ENCODE data around the gene YIF1A. TPM values are rescaled to one million over a fixed set of nuclear protein-coding genes. Genes with fewer than 3 reads are reported as not detected.
"Not testable (repeated sequence)": the region's sequence is repeated elsewhere in the genome, so short reads cannot be mapped to it uniquely, and the experiment has no call there.

The YIF1A gene
- total RNA-seq, 1 experiment from 2014 or later: 119 TPM

DNA sequence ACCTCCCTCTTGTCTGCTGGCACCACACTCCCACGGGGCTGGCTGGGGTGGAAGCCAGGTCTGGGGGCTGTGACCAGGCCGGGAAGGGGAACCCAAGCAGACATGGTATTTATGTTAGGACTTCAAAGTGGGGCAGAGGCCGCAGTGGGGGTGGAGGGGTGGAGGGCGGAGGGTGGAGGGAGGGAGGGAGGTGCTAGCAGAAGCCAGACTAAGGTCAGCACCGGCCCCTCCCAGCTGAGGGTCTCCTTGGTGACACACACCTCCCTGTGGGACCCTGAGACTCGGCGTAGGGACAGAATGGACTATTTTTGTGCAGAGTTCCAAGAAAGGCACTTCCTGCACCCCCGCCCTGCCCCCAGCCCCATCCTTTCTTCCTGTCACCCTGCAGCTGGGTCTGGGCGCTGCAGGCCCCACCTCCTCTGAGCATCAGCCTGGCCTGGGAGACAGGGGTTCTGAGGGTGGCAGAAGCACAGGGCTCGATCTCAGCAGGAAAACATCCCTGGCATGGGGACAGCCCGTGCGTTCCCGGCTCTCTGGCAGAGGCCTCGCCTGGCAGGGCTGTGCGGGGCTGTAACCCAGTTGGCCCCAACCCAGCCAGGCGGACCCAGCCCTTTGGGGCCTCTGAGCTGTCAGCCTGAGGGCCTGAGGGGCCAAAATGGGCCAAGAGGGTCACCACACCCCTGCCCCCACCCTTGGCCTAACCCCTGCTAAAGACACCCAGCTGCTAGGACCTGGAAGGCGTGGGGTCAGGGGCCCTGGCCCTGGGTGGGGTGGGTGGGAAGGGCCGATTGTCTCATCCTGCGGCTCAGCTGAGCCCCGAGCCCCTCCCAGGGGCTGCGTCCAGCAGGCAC lies 37.5 kb upstream of the YIF1A start:
- peak; percentile 58 for DNase-seq (ENCODE audit: low read depth)

DNA sequence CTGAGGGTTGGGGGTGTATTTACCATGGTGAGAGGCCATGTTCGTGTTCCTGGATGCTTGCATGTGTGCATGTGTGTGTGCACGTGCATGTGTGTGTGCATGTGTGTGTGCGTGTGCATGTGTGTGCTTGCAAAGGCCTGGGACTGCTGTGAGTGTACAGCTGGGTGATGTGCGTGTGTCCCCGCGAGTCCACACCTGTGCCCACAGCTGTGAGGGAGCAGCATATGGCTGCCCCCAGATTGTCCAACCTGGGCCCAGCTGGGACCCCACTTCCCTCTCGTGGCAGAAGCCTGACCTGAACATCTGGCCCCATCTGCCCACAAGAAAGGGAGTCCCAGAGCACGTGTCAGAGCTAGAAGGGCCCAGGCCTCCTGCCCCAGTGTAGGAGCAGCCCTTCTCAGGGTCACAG lies 36.3 kb upstream of the YIF1A start:
- peak; percentile 32 for DNase-seq (ENCODE audit: low read depth)

DNA sequence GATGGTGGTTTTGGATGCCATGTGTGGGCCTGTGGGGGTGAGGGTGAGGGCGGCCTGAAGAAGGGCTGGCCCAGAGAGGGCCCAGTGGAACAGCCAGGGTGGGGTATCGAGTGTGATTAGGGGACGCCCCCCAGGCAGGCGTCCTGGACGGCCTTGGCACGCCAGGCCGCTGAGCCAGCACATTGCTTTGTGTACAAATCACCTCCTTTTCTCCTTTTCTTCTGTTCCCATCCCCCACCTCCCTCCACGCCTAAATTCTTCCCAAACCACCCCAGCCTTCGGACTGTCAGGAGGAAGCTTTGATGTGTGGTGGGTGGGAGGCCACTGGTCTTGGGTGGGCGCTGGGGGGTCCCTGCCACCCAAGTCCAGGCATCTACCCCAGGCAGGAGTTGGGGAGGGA lies 35.7 kb upstream of the YIF1A start:
- DNase-seq (ENCODE audit: low read depth): peak; percentile 67

DNA sequence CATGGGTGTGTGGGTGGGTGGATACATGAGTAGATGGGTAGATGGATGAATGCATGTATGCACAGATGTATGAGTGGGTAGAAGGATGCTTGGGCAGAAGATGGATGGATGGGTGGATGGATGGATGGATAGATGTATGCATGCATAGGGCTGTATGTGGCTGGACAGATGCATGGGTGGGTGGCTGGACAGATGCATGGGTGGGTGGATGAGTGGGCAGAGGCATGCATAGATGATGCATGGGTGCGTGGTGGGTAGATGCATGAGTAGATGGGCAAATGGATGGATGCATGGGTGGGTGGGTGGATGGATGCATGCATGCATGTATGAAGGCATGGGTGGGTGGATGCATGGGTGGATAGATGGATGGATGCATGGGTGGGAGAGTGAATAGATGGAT lies 34.7 kb upstream of the YIF1A start:
- no peak for DNase-seq (ENCODE audit: low read depth)

DNA sequence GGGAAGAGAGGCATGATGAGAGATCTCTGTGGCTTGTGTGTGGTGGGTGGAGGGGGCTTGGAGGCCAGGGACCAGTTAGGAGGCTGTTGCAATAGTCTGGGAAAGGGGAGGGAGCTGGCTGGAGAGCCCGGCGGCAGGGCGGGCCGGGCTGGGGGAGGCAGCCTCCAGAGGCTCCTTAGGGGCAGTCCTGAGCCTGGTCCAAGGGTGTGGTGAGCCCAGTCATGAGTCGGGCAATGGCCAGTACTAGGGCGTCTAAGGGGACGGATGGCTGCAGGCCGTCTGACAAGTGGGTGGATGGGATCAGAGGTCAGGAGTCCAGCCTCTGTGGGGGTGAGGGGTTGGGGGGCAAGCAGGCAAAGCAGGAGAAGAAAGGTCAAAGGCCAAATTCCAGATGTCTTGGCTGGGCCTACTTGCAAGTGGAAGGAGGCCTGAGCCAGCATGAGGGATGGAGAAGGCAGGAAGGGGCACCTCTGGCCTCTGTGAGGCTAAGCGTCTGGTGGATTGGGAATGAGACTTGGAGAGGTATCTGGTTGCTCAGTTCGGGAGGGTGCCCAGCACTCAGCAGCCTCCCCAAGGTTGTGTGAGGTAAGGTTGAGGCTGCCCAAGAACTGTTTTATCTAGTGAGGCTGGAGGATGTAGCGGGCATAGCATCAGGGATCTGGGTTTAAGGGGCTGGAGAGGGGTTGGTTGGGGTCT lies 33.9 kb upstream of the YIF1A start:
- DNase-seq (ENCODE audit: low read depth): no peak

DNA sequence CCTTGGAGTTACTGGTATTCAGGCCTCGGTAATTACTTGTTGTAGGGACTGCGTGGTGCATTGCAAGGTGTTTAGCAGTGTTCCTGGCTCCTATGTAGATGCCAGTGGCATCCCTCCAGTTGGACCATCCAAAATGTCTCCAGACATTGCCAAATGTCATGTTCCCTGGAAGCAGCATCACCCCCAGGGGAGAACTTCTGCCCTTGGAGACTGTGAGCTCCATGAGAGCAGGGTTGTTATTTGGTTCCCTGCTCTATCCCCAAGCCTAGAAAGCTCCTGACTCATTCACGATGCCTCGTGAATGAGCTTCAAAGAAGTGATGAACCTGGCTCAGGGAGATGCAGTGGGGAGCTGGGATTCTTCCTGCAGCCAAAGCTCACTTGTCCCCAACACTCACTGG lies 32.7 kb upstream of the YIF1A start:
- DNase-seq (ENCODE audit: low read depth): no peak

DNA sequence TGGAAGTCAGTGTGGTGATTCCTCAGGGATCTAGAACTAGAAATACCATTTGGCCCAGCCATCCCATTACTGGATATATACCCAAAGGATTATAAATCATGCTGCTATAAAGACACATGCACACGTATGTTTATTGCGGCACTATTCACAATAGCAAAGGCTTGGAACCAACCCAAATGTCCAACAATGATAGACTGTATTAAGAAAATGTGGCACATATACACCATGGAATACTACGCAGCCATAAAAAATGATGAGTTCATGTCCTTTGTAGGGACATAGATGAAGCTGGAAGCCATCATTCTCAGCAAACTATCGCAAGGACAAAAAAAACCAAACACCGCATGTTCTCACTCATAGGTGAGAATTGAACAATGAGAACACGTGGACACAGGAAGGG lies 31.8 kb upstream of the YIF1A start:
- DNase-seq (ENCODE audit: low read depth): not testable (repeated sequence)

DNA sequence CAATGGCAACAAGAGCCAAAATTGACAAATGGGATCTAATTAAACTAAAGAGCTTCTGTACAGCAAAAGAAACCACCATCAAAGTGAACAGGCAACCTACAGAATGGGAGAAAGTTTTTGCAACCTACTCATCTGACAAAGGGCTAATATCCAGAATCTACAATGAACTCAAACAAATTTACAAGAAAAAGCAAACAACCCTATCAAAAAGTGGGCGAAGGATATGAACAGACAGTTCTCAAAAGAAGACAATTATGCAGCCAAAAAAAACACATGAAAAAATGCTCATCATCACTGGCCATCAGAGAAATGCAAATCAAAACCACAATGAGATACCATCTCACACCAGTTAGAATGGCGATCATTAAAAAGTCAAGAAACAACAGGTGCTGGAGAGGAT lies 31.3 kb upstream of the YIF1A start:
- not testable (repeated sequence) for DNase-seq (ENCODE audit: low read depth)

DNA sequence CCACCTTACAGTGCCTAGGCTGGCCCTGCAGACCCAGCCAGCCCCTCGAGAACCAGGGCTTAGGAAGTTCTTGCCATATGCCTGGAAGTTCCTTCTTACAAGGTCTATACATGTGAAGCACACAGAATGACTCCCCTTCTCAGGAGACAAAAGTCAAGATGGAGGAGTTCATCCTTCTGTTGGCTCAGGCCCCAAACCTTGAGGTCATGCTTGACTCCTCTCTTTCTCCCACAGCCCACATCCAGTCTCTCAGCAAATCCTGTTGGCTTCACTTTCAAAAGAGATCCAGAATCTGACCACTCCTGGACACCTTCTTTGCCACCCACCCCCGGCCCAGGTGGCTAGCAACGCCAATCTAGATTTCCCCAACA lies 29.6 kb upstream of the YIF1A start:
- DNase-seq (ENCODE audit: low read depth): peak; percentile 55

DNA sequence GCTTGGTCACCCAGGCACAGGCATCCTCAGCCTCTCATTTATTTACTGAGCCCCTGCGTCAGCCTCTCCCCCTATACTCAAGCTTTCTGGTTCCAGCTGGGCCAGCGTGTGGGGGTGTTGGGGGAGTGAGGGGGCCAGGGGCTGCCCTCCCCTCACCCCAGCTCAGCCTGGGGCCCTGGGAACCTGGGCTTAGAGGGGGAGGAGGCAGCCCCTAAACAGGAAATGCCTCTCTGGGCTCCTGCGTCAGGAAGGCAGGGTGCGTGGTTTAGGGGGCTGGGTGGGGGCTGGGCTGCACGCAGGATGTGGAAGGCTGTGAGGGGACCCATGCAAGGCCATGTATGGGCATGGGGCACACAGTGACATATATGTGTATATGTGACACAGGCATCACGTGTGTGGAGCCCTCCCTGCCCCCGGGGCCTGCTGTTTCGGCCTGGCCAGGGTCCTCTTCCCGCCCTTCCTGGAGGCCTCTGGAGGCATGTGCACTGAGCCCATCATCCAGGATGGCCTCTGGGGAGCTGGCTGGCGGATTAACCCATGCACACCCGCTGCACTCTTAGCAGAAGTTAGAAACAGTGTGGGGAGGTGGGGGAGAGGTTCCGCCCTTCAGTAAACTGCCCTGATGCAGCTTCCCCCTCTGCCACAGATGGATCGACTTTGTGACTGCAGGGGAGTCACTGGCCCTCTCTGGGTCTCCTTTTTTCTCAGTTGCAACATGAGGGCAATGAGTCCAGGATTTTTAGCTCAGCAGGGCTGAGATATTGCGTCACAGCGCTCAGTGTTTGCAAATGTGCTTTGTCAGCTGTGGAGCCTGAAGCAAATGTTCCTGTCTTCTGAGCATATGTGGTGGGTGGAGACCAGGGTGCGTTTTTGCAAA lies 29.0 kb upstream of the YIF1A start:
- DNase-seq (ENCODE audit: low read depth): peak; percentile 80

DNA sequence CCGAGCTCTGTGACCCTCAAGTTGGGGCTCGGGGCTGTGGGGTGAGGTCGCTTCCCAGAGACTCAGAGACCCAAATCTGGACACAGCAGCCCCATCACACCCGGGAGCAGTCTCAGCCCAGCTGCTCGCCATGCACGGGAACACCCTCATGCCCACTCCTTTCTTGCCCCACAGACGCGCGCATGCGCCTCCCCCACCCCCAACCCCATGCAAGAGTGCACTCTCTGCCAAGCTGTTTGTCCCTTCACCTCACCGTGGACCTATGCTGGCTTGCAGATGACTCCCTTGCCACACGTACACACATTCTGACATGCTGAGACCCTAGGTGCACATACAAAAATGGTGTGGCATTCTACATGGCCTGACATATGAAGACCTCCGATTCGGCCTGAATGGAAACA lies 28.4 kb upstream of the YIF1A start:
- DNase-seq (ENCODE audit: low read depth): no peak

DNA sequence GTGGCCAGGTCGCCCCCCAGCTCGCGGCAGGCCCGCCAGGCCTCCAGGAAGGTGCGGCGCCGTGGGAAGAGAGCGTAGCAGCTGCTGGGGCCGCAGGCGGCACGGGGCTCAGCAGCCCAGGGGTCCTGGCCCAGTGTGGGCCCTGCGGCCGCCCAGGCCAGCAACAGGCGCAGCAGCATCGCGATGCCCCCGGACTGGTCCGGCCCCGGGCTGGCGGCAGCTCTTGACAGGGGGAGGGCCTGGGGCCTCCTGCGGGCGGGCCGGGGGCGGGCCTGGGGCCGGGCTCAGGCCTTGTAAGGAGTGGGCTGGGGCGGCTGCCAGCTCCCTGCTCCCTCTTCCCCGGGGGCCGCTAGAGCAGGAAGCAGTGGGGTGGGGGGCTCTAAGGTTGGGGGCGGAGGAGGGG lies 27.9 kb upstream of the YIF1A start, which contains the start of gene CD248:
TSS of gene CD248 (minus strand) at position 196 of the 403 bp plus-strand sequence. CDS start at position 179, 17 bp downstream.
- no peak for DNase-seq (ENCODE audit: low read depth)

DNA sequence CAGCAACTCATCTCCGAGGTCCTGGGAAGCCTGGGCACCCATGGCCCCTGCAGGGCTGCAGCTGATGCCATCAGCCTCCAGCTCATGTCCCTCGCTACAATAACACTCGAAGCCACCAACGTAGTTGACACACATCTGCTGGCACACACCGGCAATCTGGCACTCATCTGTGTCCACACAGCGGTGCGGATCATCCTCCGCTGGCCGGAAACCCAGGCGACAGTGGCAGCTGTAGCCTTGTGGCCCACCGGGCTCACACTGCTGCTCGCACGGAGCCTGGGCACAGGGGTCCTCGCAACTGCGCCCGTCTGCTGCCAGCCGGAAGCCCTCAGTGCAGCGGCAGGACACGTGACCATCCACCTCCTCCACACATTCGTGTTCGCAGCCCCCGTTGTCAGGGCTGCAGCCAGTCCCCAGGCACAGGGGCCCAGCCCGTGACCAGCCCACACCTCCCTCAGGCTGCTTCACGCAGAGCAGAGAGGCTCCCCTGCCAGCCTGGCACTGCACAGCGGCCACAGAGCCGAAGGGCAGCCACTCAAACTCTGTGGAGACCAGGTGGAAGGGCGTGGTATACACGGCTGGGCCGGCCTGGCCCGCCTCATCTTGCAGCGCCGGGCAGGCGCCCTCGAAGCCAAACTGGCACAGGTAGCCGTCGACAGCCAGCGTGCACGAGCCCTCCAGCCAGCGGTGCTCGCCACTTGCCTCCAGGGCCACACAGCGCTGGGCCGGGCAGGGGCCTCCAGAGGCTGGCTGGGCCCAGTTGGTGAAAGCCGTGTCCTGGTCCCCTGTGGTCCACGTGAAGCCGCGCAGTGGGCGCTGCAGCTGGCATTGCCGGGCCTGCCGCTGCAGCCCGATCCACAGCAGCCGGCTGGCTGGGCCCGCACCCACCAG lies 27.2 kb upstream of the YIF1A start:
- DNase-seq (ENCODE audit: low read depth): no peak

DNA sequence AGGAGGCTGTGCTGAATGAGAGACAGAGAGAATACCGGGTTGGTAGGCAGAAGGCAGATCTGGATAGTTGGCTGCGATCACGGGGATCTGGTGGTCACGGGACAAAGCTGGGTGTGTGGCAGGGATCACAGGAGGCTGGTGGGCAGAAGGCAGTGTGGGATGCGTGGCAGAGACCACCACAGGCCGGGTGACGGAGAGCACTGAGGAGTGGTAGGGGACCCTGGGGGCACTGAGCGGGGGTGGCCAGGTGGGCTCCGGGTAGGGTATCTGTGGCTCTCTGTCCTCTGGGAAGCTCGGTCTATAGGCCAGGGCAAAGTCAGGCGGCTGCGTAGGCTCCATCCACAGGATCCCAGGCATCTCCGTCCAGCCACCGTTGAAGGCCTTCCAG lies 26.5 kb upstream of the YIF1A start:
- no peak for DNase-seq (ENCODE audit: low read depth)

DNA sequence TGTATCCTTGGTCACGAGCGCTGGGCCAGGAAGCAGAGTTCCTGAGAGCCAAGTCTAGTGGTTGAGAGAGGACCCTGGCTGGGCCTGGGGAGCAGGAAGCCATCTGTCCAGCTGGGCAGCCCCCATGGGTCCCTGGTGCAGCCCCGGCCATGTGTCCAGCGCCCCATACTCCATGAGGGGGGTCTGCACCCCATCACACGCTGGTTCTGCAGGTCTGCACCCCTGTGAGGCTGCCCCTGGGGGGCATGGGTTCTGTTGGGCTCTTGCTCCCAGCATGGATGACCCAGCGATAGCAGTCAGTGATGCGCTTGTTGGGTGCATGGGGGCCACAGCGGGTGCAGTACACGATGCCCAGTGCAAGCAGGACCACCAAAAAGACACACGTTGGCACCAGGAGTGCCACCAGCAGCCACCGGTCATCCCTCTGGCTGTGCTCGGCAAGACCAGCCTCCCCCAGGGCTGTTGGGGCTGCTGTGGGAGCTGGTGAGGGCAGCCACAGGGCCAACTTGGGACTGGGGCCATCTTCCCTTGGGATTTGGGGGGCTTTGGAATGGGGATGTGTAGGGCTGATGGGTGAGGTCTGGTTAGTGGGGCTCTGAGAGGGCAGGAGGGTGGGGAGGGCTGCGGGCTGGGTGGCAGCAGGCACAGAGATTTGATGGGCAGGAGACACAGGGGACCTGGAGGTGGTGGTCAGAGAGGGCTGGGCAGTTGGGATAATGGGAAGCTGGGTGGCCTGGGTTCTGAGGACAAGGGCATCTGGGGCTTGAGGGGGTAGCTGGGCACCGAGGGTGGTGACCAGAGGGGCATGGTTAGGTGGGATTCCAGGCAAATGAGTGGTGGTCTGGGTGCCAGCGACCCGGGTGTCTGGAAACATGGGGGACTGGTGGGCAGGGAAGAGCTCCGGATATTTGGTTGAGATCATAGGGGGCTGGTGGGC lies 25.9 kb upstream of the YIF1A start:
- DNase-seq (ENCODE audit: low read depth): no peak

DNA sequence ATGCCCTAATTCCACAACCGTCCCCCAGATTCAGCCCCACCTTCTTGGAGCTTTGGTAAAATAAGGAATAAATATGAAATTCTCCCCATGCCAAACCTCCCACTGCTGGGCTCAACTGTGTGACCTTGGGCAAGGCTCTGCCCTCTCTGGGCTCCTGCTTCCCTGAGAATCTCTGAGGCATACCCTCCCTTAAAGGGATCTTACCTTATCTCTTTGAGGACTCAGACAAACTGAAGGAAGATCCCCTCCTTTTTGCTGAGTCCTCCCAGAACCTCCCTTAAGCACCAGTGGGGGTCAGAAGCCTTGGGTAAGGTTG lies 25.2 kb upstream of the YIF1A start:
- no peak for DNase-seq (ENCODE audit: low read depth)

DNA sequence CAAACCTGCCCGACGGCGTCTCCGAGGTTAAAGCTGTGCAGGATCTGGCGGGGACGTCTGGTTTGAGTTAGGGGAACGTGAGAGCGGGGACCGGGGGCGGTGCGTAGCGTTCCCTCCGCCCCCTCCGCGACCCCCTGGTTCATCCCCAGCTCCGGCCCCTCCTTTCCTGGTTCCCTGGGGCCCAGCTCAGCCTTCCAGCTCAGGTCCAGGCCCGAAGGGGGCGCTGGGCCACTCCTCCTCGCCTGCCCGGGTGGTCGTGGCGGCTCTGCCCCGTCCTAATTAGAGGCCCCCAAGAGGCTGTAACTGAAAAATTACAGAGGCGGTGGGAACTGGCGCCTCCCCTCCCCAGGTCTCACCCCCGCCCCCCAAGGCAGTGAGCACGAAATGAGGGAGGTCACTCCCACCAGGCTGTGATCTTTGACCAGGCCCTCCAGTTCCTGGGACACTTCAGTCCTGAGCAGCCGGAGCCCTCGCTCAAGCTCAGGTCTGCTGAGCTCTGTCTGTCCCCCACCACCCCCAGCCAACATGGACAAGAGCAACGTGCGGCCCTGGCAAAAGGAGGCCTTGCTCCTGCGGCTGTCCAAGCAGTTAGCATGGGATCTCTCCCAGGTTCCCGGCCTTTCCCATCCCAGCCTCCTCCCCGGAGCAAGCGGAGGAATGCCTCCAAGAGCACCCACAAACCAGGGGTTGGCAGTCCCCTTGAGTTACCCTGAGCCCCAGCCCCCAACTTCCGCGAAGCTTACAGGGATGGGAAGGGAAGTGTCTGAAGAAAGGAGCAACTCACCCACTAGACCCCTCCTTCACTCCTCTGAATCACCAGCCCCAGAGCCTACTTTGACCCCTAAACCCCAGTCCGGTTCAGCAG lies 24.6 kb upstream of the YIF1A start:
- DNase-seq (ENCODE audit: low read depth): no peak

DNA sequence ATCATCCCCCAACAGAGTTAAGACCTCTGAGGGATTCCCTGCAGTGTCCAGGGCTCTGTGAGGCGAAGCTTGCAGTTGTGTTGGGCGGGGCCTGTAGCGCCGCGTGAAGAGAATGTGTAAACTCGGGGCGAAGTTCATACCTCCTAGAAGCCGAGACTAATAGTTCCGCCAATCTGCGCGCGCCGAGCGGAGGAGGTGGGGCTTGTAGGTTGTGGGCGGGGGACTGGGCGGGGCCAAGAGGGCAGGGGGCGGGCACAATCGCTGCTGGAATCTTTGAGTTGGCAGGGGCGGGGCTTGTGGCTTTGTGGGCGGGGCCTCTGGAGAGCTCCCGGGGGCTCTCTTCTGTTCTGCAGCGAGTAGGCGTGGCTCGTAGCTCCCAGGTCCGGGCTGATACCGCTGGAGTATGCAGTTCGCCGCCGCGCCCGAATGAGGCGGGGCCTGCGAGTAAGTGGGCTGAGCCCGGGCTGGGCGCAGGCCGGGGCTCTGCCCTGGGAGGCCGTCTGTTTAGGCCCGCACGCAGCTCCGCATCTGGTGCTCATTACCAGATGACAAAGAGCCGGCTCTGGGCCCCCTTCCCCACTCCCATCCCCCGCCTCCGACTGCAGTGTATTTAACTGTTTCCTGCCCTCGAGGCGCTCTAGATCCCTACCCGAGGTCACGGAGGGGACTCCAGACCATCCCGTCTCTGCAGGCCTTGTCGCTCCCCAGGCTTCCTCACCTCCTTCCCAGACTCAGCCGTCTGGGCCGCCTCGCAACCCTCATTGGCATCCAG lies 23.8 kb upstream of the YIF1A start:
- DNase-seq (ENCODE audit: low read depth): peak; percentile 99
